Loucy (cell line): ENCODE results near the gene BIN1.

ENCODE experiments used
- H2AFZ ChIP-seq: fragments of 200-600 bp; sonication (generic); 2 replicates; pipeline ENCODE4 v1.6.0; 2016; ENCODE audit warnings: antibody characterized with exemption, mild to moderate bottlenecking, low read length, moderate library complexity
- H3F3A ChIP-seq: fragments of 200-600 bp; 2 replicates; pipeline ENCODE4 v1.6.0; 2016; ENCODE audit warnings: antibody characterized with exemption, low read depth, mild to moderate bottlenecking
- H3K27me3 ChIP-seq: fragments of 200-600 bp; sonication (generic); 2 replicates; pipeline ENCODE4 v1.6.1; 2014; ENCODE audit warnings: low read length, mild to moderate bottlenecking; ENCODE audit not compliant: insufficient read depth, poor library complexity, severe bottlenecking
- H3K36me3 ChIP-seq: fragments of 200-600 bp; sonication (generic); 2 replicates; pipeline ENCODE4 v1.6.1; 2016; ENCODE audit warnings: low read length; ENCODE audit not compliant: insufficient read depth
- H3K4me1 ChIP-seq: fragments of 200-600 bp; sonication (generic); 2 replicates; pipeline ENCODE4 v1.5.1; 2014; ENCODE audit warnings: low read length, mild to moderate bottlenecking; ENCODE audit not compliant: insufficient read depth, poor library complexity, severe bottlenecking
- H3K4me2 ChIP-seq: fragments of 200-600 bp; sonication (generic); 2 replicates; pipeline ENCODE4 v1.6.0; 2014; ENCODE audit warnings: antibody characterized with exemption, low read length, low read depth, mild to moderate bottlenecking; ENCODE audit not compliant: poor library complexity, severe bottlenecking
- H3K4me3 ChIP-seq: fragments of 200-600 bp; sonication (generic); 2 replicates; pipeline ENCODE4 v1.5.1; 2014; ENCODE audit warnings: low read length, mild to moderate bottlenecking, mixed read lengths; ENCODE audit not compliant: poor library complexity, severe bottlenecking
- H3K79me2 ChIP-seq: fragments of 200-600 bp; sonication (generic); 2 replicates; pipeline ENCODE4 v1.6.1; 2014; ENCODE audit warnings: low read length; ENCODE audit not compliant: insufficient read depth
- H3K9ac ChIP-seq: fragments of 200-600 bp; sonication (generic); 2 replicates; pipeline ENCODE4 v1.6.0; 2014; ENCODE audit warnings: mild to moderate bottlenecking, low read depth, low read length, moderate library complexity; ENCODE audit not compliant: poor library complexity, severe bottlenecking
- H3K9me2 ChIP-seq: fragments of 200-600 bp; sonication (generic); replicated peaks from 2 replicates; pipeline ENCODE4 v1.6.1; 2016; ENCODE audit warnings: low read depth, low read length, mixed read lengths
- H3K9me3 ChIP-seq: fragments of 200-600 bp; sonication (generic); 2 replicates; pipeline ENCODE4 v1.6.1; 2014; ENCODE audit warnings: mild to moderate bottlenecking, antibody characterized with exemption, low read length, low read depth; ENCODE audit not compliant: insufficient read depth
- H4K20me1 ChIP-seq: fragments of 200-600 bp; sonication (generic); 2 replicates; pipeline ENCODE4 v1.6.0; 2014; ENCODE audit warnings: antibody characterized with exemption, low read length, mild to moderate bottlenecking; ENCODE audit not compliant: insufficient read depth, poor library complexity, severe bottlenecking
- CTCF ChIP-seq: fragments of 200-600 bp; sonication (generic); conservative IDR thresholded peaks from 2 replicates; pipeline ENCODE4 v1.5.1; 2014; ENCODE audit warnings: mild to moderate bottlenecking, antibody characterized with exemption, low read length
- EZH2phosphoT487 ChIP-seq: fragments of 200-600 bp; IDR thresholded peaks from 2 replicates; pipeline ENCODE4 v1.6.1; 2018; ENCODE audit warnings: antibody characterized with exemption, mild to moderate bottlenecking, moderate library complexity, borderline replicate concordance

Gene BIN1

GRCh38 chr2:127040169-127040568, 66.8 kb downstream of the BIN1 start:
- TF ChIP-seq CTCF (no peak), EZH2phosphoT487 (no peak)
- no peak overlapping the region for H3K4me3 ChIP-seq
- no peaks in the 10 kb centered on the region for H3K27me3 ChIP-seq

GRCh38 chr2:127039387-127040031, 67.4 kb downstream of the BIN1 start:
- Histone ChIP-seq H2AFZ (no peak overlapping the region), H3K27me3 (no peaks in the 10 kb centered on the region), H3K4me1 (no peaks in the 10 kb centered on the region), H3K4me2 (no peak overlapping the region), H3K36me3 (no peaks in the 10 kb centered on the region), H3K9ac (no peak overlapping the region), H3K9me2 (no peaks in the 10 kb centered on the region), H3K4me3 (no peak overlapping the region), H4K20me1 (no peaks in the 10 kb centered on the region), H3K79me2 (no peaks in the 10 kb centered on the region), H3K9me3 (no peaks in the 10 kb centered on the region), H3F3A (no peaks in the 10 kb centered on the region)
- TF ChIP-seq CTCF (no peak), EZH2phosphoT487 (no peak)

More at GRCh38 chr2:127040169-127040568, 66.8 kb downstream of the BIN1 start:
- Histone ChIP-seq H3K9me3 (no peaks in the 10 kb centered on the region), H3K9ac (no peak overlapping the region), H3K4me1 (no peaks in the 10 kb centered on the region), H3K36me3 (no peaks in the 10 kb centered on the region), H3K79me2 (no peaks in the 10 kb centered on the region), H3K4me2 (no peak overlapping the region), H3F3A (no peaks in the 10 kb centered on the region), H2AFZ (no peak overlapping the region), H3K9me2 (no peaks in the 10 kb centered on the region), H4K20me1 (no peaks in the 10 kb centered on the region)

GRCh38 chr2:127037476-127037875, 69.5 kb downstream of the BIN1 start:
- Histone ChIP-seq H3F3A (no peaks in the 10 kb centered on the region), H3K27me3 (no peaks in the 10 kb centered on the region), H3K4me1 (no peaks in the 10 kb centered on the region), H3K9me2 (no peaks in the 10 kb centered on the region), H2AFZ (no peak overlapping the region), H3K36me3 (no peaks in the 10 kb centered on the region), H3K9ac (no peak overlapping the region), H3K4me3 (no peak overlapping the region), H3K79me2 (no peaks in the 10 kb centered on the region), H4K20me1 (no peaks in the 10 kb centered on the region), H3K9me3 (no peaks in the 10 kb centered on the region), H3K4me2 (no peak overlapping the region)
- no peak for TF ChIP-seq EZH2phosphoT487
- TF ChIP-seq CTCF = no peak
